Measurements from ENCODE around the gene ANKS1A. TPM values are rescaled to one million over a fixed set of nuclear protein-coding genes. Genes with fewer than 3 reads are reported as not detected.

ANKS1A gene
- total RNA-seq, 3 donors from 2014 or later: 30.0 to 62.4 (median 33.3) TPM

DNA sequence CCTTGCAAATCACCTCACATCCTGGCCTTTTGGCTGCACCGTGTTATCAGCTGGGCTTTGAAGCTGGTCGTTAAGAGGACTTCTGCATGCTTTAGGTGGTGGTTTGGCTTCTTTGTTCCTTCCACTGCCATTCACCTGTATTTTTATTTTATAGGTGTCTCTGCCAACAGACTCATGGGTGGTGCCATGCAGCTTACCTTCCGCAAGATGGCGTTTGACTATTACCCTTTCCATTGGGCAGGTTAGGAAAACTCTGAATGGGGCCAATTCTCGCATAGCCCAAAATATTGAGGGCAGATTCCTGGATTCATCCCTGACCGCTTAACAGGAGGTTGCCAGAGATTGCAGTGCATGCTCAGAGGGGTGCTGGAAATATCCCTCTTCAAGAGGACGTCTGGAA, 33.6 kb upstream of the ANKS1A start:
- DNase-seq (no peak), ATAC-seq (no peak)
- Histone ChIP-seq H3K9me3 (no peaks in the 10 kb centered on the region), H3K4me1 (ENCODE audit: low read depth) (no peaks in the 10 kb centered on the region), H3K36me3 (ENCODE audit: low read depth) (peaks cover 6% of the 10 kb centered on the region), H3K4me3 (no peak overlapping the region)
- intact Hi-C loops (cut with DNase I, micrococcal nuclease): no loop called here
- TF ChIP-seq, protein P1, sequence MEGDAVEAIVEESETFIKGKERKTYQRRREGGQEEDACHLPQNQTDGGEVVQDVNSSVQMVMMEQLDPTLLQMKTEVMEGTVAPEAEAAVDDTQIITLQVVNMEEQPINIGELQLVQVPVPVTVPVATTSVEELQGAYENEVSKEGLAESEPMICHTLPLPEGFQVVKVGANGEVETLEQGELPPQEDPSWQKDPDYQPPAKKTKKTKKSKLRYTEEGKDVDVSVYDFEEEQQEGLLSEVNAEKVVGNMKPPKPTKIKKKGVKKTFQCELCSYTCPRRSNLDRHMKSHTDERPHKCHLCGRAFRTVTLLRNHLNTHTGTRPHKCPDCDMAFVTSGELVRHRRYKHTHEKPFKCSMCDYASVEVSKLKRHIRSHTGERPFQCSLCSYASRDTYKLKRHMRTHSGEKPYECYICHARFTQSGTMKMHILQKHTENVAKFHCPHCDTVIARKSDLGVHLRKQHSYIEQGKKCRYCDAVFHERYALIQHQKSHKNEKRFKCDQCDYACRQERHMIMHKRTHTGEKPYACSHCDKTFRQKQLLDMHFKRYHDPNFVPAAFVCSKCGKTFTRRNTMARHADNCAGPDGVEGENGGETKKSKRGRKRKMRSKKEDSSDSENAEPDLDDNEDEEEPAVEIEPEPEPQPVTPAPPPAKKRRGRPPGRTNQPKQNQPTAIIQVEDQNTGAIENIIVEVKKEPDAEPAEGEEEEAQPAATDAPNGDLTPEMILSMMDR (IDR thresholded peaks at IDR 0.05): no peak

- Histone ChIP-seq H3K4me3 (no peak overlapping the region), H3K36me3 (ENCODE audit: low read depth) (peaks cover 6% of the 10 kb centered on the region), H3K9me3 (no peaks in the 10 kb centered on the region), H3K4me1 (ENCODE audit: low read depth) (no peaks in the 10 kb centered on the region)
- intact Hi-C loops (cut with DNase I, micrococcal nuclease): no loop called here
- TF ChIP-seq, protein P1 (IDR thresholded peaks at IDR 0.05): no peak
- no peak for DNase-seq
- ATAC-seq: no peak
Measured at GRCh38 chr6:34858681-34859080, 30.4 kb upstream of the ANKS1A start.

DNA sequence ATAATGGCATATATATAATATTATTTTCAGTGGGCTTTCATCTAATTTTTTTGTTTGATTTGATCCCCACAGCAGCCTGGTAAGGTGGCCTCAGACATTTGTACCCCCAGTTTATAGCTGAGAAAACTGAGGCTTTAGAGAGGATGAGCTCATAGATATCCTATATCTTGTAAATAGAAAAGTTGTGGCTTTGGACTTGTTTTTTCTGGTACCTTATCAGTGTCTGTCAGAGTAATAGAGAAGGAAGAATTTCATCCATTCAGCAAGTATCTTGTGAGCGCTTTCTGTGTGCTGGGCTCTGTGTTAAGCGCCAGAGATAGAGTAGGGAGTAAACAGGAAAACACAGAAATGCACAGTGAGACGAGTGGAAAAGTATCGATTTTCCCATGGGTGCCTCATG, 29.1 kb upstream of the ANKS1A start:
- H3K36me3 ChIP-seq (ENCODE audit: low read depth): peaks cover 6% of the 10 kb centered on the region
- H3K4me3 ChIP-seq: no peak overlapping the region
- DNase-seq: no peak
- no peaks in the 10 kb centered on the region for H3K9me3 ChIP-seq
- intact Hi-C loops (cut with DNase I, micrococcal nuclease): no loop called here
- ATAC-seq: no peak
- H3K4me1 ChIP-seq (ENCODE audit: low read depth): no peaks in the 10 kb centered on the region
- TF ChIP-seq, protein P1 (IDR thresholded peaks at IDR 0.05): no peak

GRCh38 chr6:34860776-34861175, 28.3 kb upstream of the ANKS1A start:
- TF ChIP-seq, protein P1 (IDR thresholded peaks at IDR 0.05): no peak
- H3K4me3 ChIP-seq: no peak overlapping the region
- DNase-seq (no peak), ATAC-seq (no peak)
- H3K36me3 ChIP-seq (ENCODE audit: low read depth): peaks cover 6% of the 10 kb centered on the region
- H3K9me3 ChIP-seq: no peaks in the 10 kb centered on the region
- intact Hi-C loops (cut with DNase I, micrococcal nuclease): no loop called here
- H3K4me1 ChIP-seq (ENCODE audit: low read depth): no peaks in the 10 kb centered on the region

DNA sequence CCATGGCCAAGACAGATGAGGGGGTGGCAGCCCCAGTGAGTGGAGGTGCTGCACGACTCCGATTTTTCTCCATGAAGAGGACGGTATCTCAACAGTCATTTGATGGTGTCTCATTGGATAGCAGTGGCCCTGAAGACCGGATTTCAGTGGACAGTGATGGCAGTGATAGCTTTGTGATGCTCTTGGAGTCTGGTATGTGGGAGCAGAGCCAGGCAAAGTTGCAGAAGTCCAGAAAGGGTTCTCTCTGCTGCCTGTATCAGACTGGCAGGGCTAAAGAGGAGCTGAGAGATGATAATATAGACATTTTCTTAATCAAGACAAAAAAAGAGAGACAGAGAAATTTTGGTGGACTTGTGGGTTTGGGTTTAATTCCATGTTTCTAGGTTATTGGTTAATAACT, 25.0 kb upstream of the ANKS1A start:
- H3K4me3 ChIP-seq: no peak overlapping the region
- intact Hi-C loops (cut with DNase I, micrococcal nuclease): no loop called here
- DNase-seq: no peak
- TF ChIP-seq, protein P1 (IDR thresholded peaks at IDR 0.05): no peak
- no peak for ATAC-seq
- peaks cover 5% of the 10 kb centered on the region for H3K36me3 ChIP-seq (ENCODE audit: low read depth)
- no peaks in the 10 kb centered on the region for H3K4me1 ChIP-seq (ENCODE audit: low read depth)
- no peaks in the 10 kb centered on the region for H3K9me3 ChIP-seq

- TF ChIP-seq, protein P1 (IDR thresholded peaks at IDR 0.05): no peak
- ATAC-seq (no peak), DNase-seq (no peak)
- H3K9me3 ChIP-seq: no peaks in the 10 kb centered on the region
- peaks cover 5% of the 10 kb centered on the region for H3K36me3 ChIP-seq (ENCODE audit: low read depth)
- H3K4me1 ChIP-seq (ENCODE audit: low read depth): no peaks in the 10 kb centered on the region
- intact Hi-C loops (cut with DNase I, micrococcal nuclease): no loop called here
- no peak overlapping the region for H3K4me3 ChIP-seq
Measured at GRCh38 chr6:34865107-34865506, 23.9 kb upstream of the ANKS1A start.

All from mucosa of descending colon (tissue), 3 donors.